ENCODE data around the gene STAT4. TPM values are rescaled to one million over a fixed set of nuclear protein-coding genes. Genes with fewer than 3 reads are reported as not detected.

Gene STAT4
- total and polyA plus RNA-seq, 4 donors = 2.5 to 11.5 (median 5.6) TPM

DNA sequence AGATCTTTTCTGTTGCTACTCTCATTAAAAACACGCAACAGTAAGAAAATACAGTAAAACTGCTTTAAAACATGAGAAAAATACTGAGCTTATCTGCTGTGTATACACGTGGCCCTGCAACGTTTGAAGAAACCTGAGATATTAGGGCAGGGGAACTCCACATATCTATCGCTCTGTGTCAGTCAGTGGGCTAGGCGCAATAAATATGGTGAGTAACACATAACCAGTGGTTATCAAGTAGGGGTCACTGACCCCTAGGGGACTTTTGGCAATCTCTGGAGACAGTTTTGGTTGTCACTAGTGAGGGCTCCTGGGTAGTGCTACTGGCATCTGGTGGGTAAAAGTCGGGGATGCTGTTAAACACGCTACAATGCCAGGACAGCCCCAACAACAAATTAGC lies 151.7 kb downstream of the STAT4 start:
- Histone ChIP-seq H3K9ac (ENCODE audit: insufficient read depth in 1 of 2, low read length in 2 of 2) (no peak overlapping the region), H3K4me3 (no peak overlapping the region), H3K27me3 (ENCODE audit: control insufficient read depth in 3 of 3, insufficient read depth in 3 of 3, low read length in 2 of 3) (no peaks in the 10 kb centered on the region), H3K36me3 (ENCODE audit: control insufficient read depth in 4 of 4, insufficient read depth in 4 of 4, low read length in 4 of 4) (peaks cover 47 to 59% (median 52%) of the 10 kb centered on the region in 4 donors), H3K9me3 (ENCODE audit: control insufficient read depth in 4 of 4, insufficient read depth in 3 of 4, low read length in 3 of 4) (peaks cover 0 to 4% (median 0%) of the 10 kb centered on the region in 4 donors), H3K27ac (ENCODE audit: low read depth in 1 of 2, low read length in 1 of 2) (no peak overlapping the region), H3K4me1 (ENCODE audit: control insufficient read depth in 5 of 5, insufficient read depth in 5 of 5, low read length in 5 of 5) (peaks cover 0 to 1% (median 0%) of the 10 kb centered on the region in 5 donors)
- no peak for TF ChIP-seq CTCF (IDR thresholded peaks at IDR 0.05; ENCODE audit: control extremely low read depth, extremely low read depth)
- DNase-seq (no peak), ATAC-seq (ENCODE audit: insufficient read depth, low FRiP score) (no peak)
- WGBS, 2 donors = 87 to 90% methylated on average over 7 of the region's 7 CpGs

GRCh38 chr2:190997526-190998113 lies 153.2 kb downstream of the STAT4 start:
- no peak overlapping the region for H3K9ac ChIP-seq (ENCODE audit: insufficient read depth in 1 of 2, low read length in 2 of 2)
- TF ChIP-seq CTCF (IDR thresholded peaks at IDR 0.05; ENCODE audit: control extremely low read depth, extremely low read depth) = no peak
- peaks cover 0 to 1% (median 0%) of the 10 kb centered on the region in 5 donors for H3K4me1 ChIP-seq (ENCODE audit: control insufficient read depth in 5 of 5, insufficient read depth in 5 of 5, low read length in 5 of 5)
- no peak for ATAC-seq (ENCODE audit: insufficient read depth, low FRiP score)
- no peak for DNase-seq
- H3K9me3 ChIP-seq (ENCODE audit: control insufficient read depth in 4 of 4, insufficient read depth in 3 of 4, low read length in 3 of 4) = no peaks in the 10 kb centered on the region
- H3K27ac ChIP-seq (ENCODE audit: low read depth in 1 of 2, low read length in 1 of 2) = no peak overlapping the region
- H3K36me3 ChIP-seq (ENCODE audit: control insufficient read depth in 4 of 4, insufficient read depth in 4 of 4, low read length in 4 of 4) = peaks cover 43 to 60% (median 50%) of the 10 kb centered on the region in 4 donors
- H3K27me3 ChIP-seq (ENCODE audit: control insufficient read depth in 3 of 3, insufficient read depth in 3 of 3, low read length in 2 of 3) = no peaks in the 10 kb centered on the region
- H3K4me3 ChIP-seq = no peak overlapping the region
- 90 to 91% methylated on average over 8 of the region's 8 CpGs for WGBS, 2 donors

GRCh38 chr2:190996947-190997346 lies 153.8 kb downstream of the STAT4 start:
- ATAC-seq (ENCODE audit: insufficient read depth, low FRiP score) (peak; percentile 87), DNase-seq (no peak)
- H3K4me1 ChIP-seq (ENCODE audit: control insufficient read depth in 5 of 5, insufficient read depth in 5 of 5, low read length in 5 of 5) = peaks cover 0 to 1% (median 0%) of the 10 kb centered on the region in 5 donors
- no peak overlapping the region for H3K9ac ChIP-seq (ENCODE audit: insufficient read depth in 1 of 2, low read length in 2 of 2)
- H3K9me3 ChIP-seq (ENCODE audit: control insufficient read depth in 4 of 4, insufficient read depth in 3 of 4, low read length in 3 of 4) = no peaks in the 10 kb centered on the region
- H3K27me3 ChIP-seq (ENCODE audit: control insufficient read depth in 3 of 3, insufficient read depth in 3 of 3, low read length in 2 of 3) = no peaks in the 10 kb centered on the region
- TF ChIP-seq CTCF (IDR thresholded peaks at IDR 0.05; ENCODE audit: control extremely low read depth, extremely low read depth) = no peak
- H3K36me3 ChIP-seq (ENCODE audit: control insufficient read depth in 4 of 4, insufficient read depth in 4 of 4, low read length in 4 of 4) = peaks cover 37 to 58% (median 50%) of the 10 kb centered on the region in 4 donors
- no peak overlapping the region for H3K27ac ChIP-seq (ENCODE audit: low read depth in 1 of 2, low read length in 1 of 2)
- WGBS, 2 donors = 62 to 78% methylated on average over 5 of the region's 5 CpGs
- no peak overlapping the region for H3K4me3 ChIP-seq
